Sigmoid colon (tissue), 4 donors: Measurements from ENCODE around the gene UBN1.

Experiments used
- EP300 ChIP-seq, 4 donors: sonication (generic); formaldehyde crosslinking; IDR thresholded peaks; one replicate each; pipeline ENCODE4 v1.6.1; 2017; ENCODE audit warnings: antibody characterized with exemption in 4 of 4
- POLR2A ChIP-seq, 2 donors: fragments of 450-650 bp; IDR thresholded peaks; one replicate each; pipeline ENCODE4 v1.6.1; 2016; ENCODE audit warnings: antibody characterized with exemption in 2 of 2, mild to moderate bottlenecking in 2 of 2, moderate library complexity in 2 of 2
- POLR2AphosphoS5 ChIP-seq, 4 donors: sonication (generic); formaldehyde crosslinking; IDR thresholded peaks; one replicate each; pipeline ENCODE4 v1.6.1; 2017; ENCODE audit warnings: antibody characterized with exemption in 4 of 4
- TF ChIP-seq, protein P1 (sequence below), 4 experiments: fragments of 450-650 bp in 3 of 4; fragments of 200-600 bp in 1 of 4; IDR thresholded peaks; one replicate each; pipeline ENCODE4 v1.5.1; 2016 to 2019; ENCODE audit warnings: antibody characterized with exemption in 4 of 4, mild to moderate bottlenecking in 3 of 4, moderate library complexity in 2 of 4

DNA sequence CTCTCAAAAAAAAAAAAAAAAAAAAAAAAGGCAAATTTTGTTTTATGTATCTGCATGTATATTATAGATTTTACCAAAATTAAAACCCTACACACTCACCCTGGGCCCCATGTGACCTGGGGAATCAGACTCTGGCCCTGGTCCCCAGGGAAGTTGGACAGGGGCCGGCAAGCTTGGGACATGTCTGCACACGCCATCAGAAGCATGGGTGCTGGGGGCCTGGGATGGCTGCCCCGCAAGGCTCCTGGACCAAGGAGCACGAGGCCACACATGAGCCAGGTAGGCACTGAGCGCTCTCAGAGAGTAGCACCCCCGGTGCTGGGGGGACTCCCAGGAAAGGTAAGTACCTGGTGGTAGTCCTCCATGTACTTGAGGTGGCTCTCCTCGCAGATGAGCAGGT lies 50.0 kb downstream of the UBN1 start:
- TF ChIP-seq POLR2A (IDR thresholded peaks at IDR 0.05) (no peak), POLR2AphosphoS5 (IDR thresholded peaks at IDR 0.05) (no peak), EP300 (IDR thresholded peaks at IDR 0.05) (no peak)
- TF ChIP-seq, protein P1, sequence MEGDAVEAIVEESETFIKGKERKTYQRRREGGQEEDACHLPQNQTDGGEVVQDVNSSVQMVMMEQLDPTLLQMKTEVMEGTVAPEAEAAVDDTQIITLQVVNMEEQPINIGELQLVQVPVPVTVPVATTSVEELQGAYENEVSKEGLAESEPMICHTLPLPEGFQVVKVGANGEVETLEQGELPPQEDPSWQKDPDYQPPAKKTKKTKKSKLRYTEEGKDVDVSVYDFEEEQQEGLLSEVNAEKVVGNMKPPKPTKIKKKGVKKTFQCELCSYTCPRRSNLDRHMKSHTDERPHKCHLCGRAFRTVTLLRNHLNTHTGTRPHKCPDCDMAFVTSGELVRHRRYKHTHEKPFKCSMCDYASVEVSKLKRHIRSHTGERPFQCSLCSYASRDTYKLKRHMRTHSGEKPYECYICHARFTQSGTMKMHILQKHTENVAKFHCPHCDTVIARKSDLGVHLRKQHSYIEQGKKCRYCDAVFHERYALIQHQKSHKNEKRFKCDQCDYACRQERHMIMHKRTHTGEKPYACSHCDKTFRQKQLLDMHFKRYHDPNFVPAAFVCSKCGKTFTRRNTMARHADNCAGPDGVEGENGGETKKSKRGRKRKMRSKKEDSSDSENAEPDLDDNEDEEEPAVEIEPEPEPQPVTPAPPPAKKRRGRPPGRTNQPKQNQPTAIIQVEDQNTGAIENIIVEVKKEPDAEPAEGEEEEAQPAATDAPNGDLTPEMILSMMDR (IDR thresholded peaks at IDR 0.05): no peak
